Stimulated activated CD4-positive, alpha-beta T cell treated with anti-CD3 and anti-CD28 coated beads, Interleukin-12 subunit alpha, Interleukin-12 subunit beta, amount 100 ng/mL, for 48 hours (primary cell): Measurements from ENCODE around the gene ACOXL.

Source experiments
- DNase-seq, 3 donors: peaks; one replicate each; pipeline ENCODE4 v3.0.0-alpha.2; 2020; ENCODE audit warnings: low read depth in 2 of 3, low spot score in 1 of 3

Gene ACOXL

GRCh38 chr2:111149882-111150455 lies 417.6 kb downstream of the ACOXL start:
- DNase-seq = no peak

GRCh38 chr2:111154758-111155157 lies 422.4 kb downstream of the ACOXL start:
- no peak for DNase-seq

GRCh38 chr2:111155610-111156009 lies 423.2 kb downstream of the ACOXL start:
- DNase-seq = no peak

DNA sequence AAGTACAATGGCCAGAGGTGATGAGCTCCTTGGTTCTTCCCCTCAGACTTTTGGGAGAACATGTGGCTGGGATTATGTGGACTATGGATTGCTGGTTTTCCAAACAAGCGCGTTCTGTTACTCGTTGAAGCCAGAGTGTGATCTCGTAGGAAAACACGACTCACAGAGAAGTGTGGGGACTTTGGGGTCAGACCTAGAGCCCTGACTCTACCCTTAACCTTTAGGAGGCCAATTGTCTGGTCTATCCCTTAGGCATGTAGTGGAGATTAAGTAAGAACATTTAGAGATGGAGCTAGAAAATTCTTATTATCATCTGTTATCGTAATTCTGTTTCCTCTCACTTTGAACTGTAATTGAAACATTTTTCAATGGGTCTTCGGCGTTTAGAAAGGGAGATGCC lies 424.2 kb downstream of the ACOXL start:
- DNase-seq = no peak

DNA sequence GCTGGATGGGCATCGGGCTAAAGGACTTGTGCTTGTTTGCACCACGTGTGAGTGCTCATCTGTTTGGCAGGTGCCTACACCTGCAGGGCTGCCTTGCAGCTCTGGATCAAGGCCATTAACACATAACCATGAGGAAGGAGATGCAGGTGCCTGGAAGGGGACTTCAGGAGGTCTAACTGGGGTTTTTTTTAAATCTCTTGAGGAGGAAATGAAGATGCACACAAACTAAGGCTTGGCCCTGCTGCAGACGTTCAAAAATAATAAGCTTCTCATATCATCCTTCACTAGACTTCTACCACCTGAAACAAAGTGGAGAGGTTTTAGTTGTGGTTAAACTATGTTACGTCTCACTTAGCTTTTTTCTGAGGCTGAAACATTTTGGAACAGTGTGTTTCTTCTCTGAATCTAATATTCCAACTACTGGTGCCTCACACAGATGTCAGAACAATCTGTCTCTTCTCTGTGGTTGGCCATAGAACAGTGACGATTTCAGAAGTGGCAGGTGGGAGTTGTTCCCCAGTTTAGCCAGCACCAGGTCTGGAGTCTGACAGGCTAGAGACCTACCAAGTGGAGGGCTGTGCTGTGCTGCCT lies 424.8 kb downstream of the ACOXL start:
- DNase-seq = no peak

DNA sequence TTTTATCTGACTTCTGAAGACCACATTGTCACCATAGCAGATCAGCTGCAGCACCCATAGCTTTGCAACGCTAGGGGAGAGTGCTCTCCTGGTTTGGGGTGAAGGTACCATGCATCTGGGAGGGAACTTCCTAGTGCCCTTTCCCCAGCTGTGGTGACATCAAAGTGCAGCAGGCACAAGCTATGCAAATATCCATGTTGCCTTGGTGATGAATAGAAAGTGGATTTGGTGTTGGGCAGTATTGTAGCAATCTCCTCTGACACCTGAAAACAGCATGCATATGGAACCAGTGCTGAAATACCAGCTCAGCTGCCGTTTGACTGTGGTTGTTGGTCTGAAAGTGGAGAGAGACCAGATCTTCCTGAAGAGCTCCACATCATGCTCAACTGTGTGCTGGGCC lies 425.4 kb downstream of the ACOXL start:
- DNase-seq = no peak

- no peak for DNase-seq
Observed at GRCh38 chr2:111159641-111160040, 427.3 kb downstream of the ACOXL start.

- DNase-seq = no peak
Observed at GRCh38 chr2:111160758-111161157, 428.4 kb downstream of the ACOXL start.

DNA sequence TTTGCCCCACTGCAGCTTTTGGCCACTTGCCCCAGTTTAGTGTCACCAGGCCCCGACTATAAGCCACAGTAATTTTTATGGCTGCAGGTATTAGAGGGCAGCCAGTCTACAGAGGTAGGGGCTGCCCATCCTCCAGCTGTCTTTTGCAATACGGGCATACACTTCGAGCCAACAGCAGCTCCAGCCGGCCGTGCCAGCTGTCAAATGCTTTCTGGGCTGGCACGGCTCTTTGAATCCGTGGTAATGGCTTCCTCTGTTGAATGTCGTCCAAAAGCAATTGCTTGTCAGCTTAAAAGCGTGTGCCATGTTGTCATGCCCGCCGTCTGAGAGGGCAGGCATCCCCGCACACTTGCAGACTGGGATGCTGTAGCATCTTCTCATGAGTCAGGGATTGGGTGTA lies 429.6 kb downstream of the ACOXL start:
- no peak for DNase-seq

DNA sequence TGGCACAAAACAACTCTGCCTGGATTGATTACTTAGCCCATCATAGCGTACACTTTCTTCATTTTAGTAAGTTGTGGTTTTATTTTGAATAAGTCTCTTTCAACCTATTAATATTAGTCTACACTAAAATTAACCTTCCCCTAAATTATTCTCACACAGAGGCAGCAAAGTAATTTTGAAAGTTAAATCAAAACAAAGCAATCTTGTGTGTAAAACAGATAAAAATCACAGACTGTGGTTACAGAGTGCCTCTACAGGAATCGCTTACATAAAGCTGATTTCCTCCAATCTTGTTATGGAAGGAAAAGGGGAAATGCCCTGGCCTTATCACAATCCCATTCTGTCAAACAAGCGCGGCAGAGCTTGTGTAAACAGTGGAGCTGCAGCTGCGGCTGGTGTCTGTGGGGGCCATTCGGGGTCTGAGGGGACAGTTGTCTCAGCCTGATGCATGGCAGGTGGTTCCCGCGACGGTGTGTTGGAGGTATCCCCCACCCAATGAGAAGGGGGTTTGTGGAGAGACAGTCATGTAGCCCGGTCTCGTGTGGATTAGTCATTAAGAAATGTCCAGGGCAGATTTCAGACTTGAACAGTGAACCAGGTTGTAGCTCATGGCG lies 430.5 kb downstream of the ACOXL start:
- no peak for DNase-seq

DNA sequence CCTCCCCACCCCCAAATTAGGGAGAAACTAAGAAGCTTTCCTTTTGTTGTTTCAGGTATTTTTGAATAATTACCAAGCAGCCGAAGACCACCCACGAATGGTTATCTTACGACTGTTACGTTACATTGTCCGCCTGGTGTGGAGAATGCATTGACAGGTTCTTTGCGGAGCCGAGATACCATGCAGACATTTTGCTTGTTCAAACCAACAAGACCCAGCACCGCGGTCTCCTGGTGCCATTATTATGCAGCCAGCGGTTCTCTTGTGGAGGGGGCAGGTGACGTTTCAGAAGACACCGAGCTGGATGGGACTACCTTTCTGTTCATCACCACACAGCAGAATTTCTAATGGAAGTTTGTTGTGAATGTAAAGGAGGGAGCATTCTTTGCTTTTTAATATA lies 431.7 kb downstream of the ACOXL start:
- no peak for DNase-seq

GRCh38 chr2:111165084-111165483 lies 432.7 kb downstream of the ACOXL start:
- no peak for DNase-seq

DNA sequence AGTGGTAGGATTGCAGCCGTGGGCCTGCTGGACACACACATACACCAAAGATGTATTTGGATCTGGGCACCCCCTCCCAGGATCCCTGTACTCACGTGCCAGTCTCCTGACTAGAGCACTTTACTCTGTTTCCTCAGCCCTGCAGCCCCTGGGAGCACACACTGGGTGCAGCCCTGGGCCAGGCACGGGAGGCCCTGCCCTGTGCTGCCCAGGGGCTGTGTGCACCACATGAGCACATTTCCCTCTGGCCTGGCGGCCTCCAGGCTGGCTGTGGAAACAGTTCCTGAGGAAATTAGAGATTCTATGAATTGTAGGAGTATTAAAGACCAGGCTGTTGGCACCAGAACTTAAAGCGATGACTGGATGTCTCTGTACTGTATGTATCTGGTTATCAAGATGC lies 433.7 kb downstream of the ACOXL start:
- DNase-seq = no peak

DNA sequence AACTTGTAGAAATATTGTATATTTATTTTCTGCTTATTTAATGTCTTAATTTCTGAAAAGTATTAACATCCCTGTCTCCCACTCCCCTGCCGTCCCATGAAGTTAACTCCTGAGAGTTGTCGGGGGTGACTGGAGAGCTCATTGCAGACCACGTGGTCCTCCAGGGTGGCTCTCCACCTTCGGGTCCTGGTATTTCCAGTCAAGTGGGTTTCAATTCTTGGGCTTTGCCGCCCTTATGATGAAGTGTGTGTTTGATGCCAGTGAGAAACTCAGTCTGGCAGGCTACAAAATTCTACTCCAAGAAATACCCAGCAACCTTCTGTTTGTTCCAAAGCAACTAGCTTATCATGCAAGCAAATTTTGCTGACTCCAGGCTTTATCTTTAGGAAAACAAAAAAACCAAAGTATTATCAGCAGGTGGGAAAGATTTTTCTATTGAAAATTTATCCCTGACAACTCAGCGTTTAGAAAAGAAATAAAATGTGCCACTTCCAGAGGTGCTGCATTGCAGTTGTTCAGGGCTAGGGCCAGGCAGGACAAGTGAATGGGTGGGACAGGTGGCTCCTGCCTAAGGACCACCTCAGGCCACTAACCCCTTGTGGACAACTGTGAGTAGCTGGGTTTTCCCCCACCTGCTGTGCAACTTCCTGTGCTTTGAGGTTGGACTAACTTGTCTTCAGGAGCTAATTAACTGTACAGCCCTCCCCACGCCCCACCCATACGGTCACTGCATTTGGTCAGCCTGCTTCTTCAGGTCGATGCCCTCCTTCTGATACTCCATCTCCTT lies 434.9 kb downstream of the ACOXL start:
- DNase-seq = no peak

DNA sequence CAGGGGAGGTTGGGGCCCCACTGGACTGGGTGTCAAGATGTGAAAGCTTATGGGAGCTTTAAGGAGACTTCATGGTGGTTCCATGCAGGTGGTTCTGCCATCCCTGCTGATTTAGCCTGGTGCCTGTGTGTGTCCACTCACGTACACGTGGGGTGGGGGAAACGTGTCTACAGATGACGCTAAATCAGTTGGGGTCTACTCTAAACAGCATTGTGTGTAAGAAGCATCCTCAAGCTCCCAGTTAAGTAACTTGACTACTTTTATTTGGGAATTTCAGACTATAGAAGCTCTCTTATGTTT lies 435.4 kb downstream of the ACOXL start:
- no peak for DNase-seq
